Testis (tissue), 3 donors: ENCODE results near the gene GABRR2. TPM values are rescaled to one million over a fixed set of nuclear protein-coding genes. Genes with fewer than 3 reads are reported as not detected.

Experiments
- DNase-seq: peaks from one replicate; pipeline ENCODE4 v3.0.0-alpha.2; 2019
- H3K27ac ChIP-seq, 2 donors: fragments of 200-600 bp; sonication (generic); one replicate each; pipeline ENCODE4 v1.5.1; 2019
- H3K27me3 ChIP-seq: fragments of 200-600 bp; sonication (generic); one replicate; pipeline ENCODE4 v1.5.1; 2019
- H3K36me3 ChIP-seq: fragments of 200-600 bp; sonication (generic); one replicate; pipeline ENCODE4 v1.5.1; 2017; ENCODE audit warnings: low read depth; ENCODE audit errors: missing control alignments
- H3K4me1 ChIP-seq: fragments of 200-600 bp; sonication (generic); one replicate; pipeline ENCODE4 v1.5.1; 2019
- H3K4me3 ChIP-seq, 2 donors: fragments of 200-600 bp; sonication (generic); one replicate each; pipeline ENCODE4 v1.5.1; 2017 to 2019
- H3K9me3 ChIP-seq: fragments of 200-600 bp; sonication (generic); one replicate; pipeline ENCODE4 v1.5.1; 2017
- POLR2A ChIP-seq: fragments of 450-650 bp; IDR thresholded peaks from one replicate; pipeline ENCODE4 v1.6.1; 2017; ENCODE audit warnings: antibody characterized with exemption, mild to moderate bottlenecking, moderate library complexity
- WGBS, 2 donors: methylation state at CpG; one replicate each; pipeline ENCODE4 v1.1.5; 2018; 5-methylcytosine and 5-hydroxymethylcytosine counted together
- intact Hi-C: fragments of 100-400 bp; cut with DNase I; formaldehyde crosslinking; loops from one replicate; pipeline ENCODE4 v1.15.1; 2023; ENCODE audit warnings: low total_unique reads
- polyA plus RNA-seq: library from polyadenylated mRNA; stranded (reverse); fragments of 350-450 nt; fragmentation: Illumina TruSeq; extraction: RNeasy Lipid Tissue Mini Kit (QIAGEN cat#74804); gene quantifications from one replicate; pipeline ENCODE4 v1.2.3, GENCODE V29; 2014; ENCODE audit warnings: low read depth, low replicate concordance; ENCODE audit not compliant: insufficient read depth
- total RNA-seq, 2 donors: library from RNA; depleted of rRNA; stranded (reverse); fragments of >200 nt; gene quantifications; one replicate each; pipeline ENCODE4 v1.2.3, GENCODE V29; 2016
- TF ChIP-seq, protein P1 (sequence below), 3 experiments: fragments of 450-650 bp in 2 of 3; fragments of 200-600 bp in 1 of 3; sonication (generic) in 1 of 3; IDR thresholded peaks; one replicate each; pipeline ENCODE4 v1.5.1; 2016 to 2019; ENCODE audit warnings: antibody characterized with exemption in 3 of 3, mild to moderate bottlenecking in 2 of 3, moderate library complexity in 1 of 3

The GABRR2 gene
- total and polyA plus RNA-seq, 3 donors from 2014 or later = 0.62 to 0.79 TPM; not detected in 1

DNA sequence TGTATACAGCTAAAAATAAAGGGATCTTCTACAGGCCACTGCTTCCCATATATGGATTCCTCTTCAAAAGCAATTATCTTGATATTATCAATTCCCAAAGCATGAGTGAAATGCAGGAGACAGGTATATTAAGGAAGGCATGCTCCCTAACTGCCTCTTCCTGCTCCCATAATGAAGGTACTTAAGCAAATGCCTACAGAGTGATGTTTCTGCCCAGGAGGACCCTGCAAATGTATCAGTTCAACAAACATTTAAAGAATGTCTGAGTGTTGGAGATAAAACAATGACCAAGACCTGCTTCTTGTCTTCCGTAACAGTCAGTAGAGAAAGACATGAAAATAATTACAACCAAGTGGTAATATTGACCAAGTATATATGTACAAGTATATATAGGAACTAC, 33.3 kb upstream of the GABRR2 start:
- intact Hi-C loops = no loop called here
- TF ChIP-seq, protein P1, sequence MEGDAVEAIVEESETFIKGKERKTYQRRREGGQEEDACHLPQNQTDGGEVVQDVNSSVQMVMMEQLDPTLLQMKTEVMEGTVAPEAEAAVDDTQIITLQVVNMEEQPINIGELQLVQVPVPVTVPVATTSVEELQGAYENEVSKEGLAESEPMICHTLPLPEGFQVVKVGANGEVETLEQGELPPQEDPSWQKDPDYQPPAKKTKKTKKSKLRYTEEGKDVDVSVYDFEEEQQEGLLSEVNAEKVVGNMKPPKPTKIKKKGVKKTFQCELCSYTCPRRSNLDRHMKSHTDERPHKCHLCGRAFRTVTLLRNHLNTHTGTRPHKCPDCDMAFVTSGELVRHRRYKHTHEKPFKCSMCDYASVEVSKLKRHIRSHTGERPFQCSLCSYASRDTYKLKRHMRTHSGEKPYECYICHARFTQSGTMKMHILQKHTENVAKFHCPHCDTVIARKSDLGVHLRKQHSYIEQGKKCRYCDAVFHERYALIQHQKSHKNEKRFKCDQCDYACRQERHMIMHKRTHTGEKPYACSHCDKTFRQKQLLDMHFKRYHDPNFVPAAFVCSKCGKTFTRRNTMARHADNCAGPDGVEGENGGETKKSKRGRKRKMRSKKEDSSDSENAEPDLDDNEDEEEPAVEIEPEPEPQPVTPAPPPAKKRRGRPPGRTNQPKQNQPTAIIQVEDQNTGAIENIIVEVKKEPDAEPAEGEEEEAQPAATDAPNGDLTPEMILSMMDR (IDR thresholded peaks at IDR 0.05) = no peak
- no peak for TF ChIP-seq POLR2A
- Histone ChIP-seq H3K4me3 (no peak overlapping the region), H3K27ac (no peak overlapping the region), H3K4me1 (peaks cover 27% of the 10 kb centered on the region), H3K27me3 (no peaks in the 10 kb centered on the region), H3K9me3 (no peaks in the 10 kb centered on the region), H3K36me3 (no peaks in the 10 kb centered on the region)
- no peak for DNase-seq
- 56 to 82% methylated on average over 1 of the region's 1 CpG for WGBS, 2 donors

DNA sequence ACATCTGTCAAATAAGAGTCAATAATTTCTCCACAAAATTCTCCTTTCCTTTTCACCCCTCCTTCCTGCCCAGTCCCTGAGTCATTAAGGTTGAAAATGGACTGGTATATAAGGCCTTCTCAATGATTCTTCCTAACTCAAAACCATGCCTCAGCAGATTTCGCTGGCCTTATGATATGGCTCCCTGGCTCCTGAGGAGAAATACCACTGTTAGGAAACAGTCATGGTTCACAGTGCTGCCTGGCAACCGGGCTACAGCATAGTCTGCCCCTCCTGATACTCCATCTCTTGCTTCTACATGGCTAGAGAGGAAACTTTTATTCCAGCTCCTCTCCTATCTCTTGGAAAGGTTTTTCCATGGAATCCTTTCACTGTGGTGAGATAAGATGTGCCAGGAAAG, 32.7 kb upstream of the GABRR2 start:
- DNase-seq = no peak
- Histone ChIP-seq H3K4me1 (peaks cover 27% of the 10 kb centered on the region), H3K27me3 (no peaks in the 10 kb centered on the region), H3K27ac (no peak overlapping the region), H3K36me3 (no peaks in the 10 kb centered on the region), H3K4me3 (no peak overlapping the region), H3K9me3 (no peaks in the 10 kb centered on the region)
- WGBS, 2 donors = 87 to 95% methylated on average over 2 of the region's 2 CpGs
- no peak for TF ChIP-seq POLR2A
- TF ChIP-seq, protein P1 (IDR thresholded peaks at IDR 0.05) = no peak
- intact Hi-C loops = no loop called here

DNA sequence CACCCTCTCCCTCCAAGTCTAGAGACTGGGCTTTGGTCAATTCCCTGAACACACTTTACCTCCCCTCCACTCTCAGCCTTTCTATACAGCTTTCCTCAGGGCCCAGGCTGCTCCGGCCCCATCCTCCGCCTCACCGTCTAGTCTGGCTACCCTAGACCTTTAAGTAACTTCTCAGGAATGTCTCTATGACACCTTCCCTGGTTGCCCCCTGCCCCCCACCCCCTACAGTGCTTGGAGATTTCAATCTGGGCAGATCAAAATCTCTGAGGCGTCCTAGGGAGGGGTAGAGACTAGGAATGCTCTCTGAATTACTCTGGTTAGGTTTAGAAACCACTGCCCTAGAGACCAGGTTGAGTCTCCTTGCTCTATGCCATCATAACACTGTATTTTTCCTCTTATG, 31.3 kb upstream of the GABRR2 start:
- Histone ChIP-seq H3K4me1 (peaks cover 23% of the 10 kb centered on the region), H3K27ac (no peak overlapping the region), H3K9me3 (no peaks in the 10 kb centered on the region), H3K4me3 (no peak overlapping the region), H3K36me3 (no peaks in the 10 kb centered on the region), H3K27me3 (no peaks in the 10 kb centered on the region)
- intact Hi-C loops = no loop called here
- TF ChIP-seq POLR2A = no peak
- TF ChIP-seq, protein P1 (IDR thresholded peaks at IDR 0.05) = no peak
- DNase-seq = no peak
- 84 to 91% methylated on average over 4 of the region's 4 CpGs for WGBS, 2 donors

DNA sequence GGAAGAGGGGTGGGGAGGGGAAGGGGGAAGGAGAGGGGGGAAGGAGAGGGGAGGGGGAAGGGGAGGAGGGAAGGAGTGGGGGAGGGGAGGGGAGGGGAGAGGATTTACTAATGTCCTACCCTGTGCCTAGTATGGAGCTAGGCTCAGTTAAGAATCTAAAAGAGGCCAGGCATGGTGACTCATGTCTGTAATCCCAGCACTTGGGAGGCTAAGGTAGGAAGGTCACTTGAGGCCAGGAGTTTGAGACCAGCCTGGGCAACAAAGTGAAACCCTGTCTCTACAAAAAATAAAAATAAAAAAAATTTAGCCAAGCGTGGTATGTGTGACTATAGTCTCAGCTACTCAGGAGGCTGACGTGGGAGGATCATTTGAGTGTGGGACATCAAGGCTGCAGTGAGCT, 24.5 kb upstream of the GABRR2 start:
- Histone ChIP-seq H3K9me3 (no peaks in the 10 kb centered on the region), H3K36me3 (no peaks in the 10 kb centered on the region), H3K4me1 (no peaks in the 10 kb centered on the region), H3K4me3 (no peak overlapping the region), H3K27me3 (no peaks in the 10 kb centered on the region), H3K27ac (no peak overlapping the region)
- DNase-seq = no peak
- intact Hi-C loops = no loop called here
- TF ChIP-seq POLR2A = no peak
- TF ChIP-seq, protein P1 (IDR thresholded peaks at IDR 0.05) = no peak
- WGBS, 2 donors = 80 to 85% methylated on average over 2 of the region's 2 CpGs

DNA sequence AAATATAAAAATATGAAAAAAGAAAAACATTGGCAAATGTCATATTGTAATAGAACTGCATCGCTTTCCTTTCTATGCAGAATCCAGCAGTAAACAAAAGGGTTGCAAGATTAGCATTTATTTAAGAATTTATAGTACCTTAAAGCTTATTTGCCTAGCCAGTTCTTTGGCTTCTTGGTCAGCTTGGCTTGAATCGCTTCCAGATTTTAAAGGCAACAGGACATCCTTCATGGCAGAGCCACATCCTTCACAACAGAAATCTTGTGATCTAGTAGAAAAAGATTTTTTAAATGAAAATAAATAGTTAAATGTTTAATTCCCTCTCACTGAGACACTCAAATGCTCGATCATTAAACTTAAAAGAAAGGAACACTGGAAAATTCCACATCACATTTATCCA, 20.1 kb upstream of the GABRR2 start:
- H3K4me1 ChIP-seq = no peaks in the 10 kb centered on the region
- H3K4me3 ChIP-seq = no peak overlapping the region
- no peaks in the 10 kb centered on the region for H3K27me3 ChIP-seq
- H3K27ac ChIP-seq = no peak overlapping the region
- intact Hi-C loops = no loop called here
- H3K36me3 ChIP-seq = no peaks in the 10 kb centered on the region
- DNase-seq = no peak
- TF ChIP-seq, protein P1 (IDR thresholded peaks at IDR 0.05) = no peak
- TF ChIP-seq POLR2A = no peak
- H3K9me3 ChIP-seq = no peaks in the 10 kb centered on the region
- WGBS, 2 donors = 82 to 91% methylated on average over 3 of the region's 3 CpGs
